ENCODE results near the gene RASGEF1B. TPM values are rescaled to one million over a fixed set of nuclear protein-coding genes. Genes with fewer than 3 reads are reported as not detected.

Gene RASGEF1B
- total and polyA plus RNA-seq, 2 donors (not counting 3 experiments of a cell fraction or from before 2014, with no cell fraction given) = not detected

DNA sequence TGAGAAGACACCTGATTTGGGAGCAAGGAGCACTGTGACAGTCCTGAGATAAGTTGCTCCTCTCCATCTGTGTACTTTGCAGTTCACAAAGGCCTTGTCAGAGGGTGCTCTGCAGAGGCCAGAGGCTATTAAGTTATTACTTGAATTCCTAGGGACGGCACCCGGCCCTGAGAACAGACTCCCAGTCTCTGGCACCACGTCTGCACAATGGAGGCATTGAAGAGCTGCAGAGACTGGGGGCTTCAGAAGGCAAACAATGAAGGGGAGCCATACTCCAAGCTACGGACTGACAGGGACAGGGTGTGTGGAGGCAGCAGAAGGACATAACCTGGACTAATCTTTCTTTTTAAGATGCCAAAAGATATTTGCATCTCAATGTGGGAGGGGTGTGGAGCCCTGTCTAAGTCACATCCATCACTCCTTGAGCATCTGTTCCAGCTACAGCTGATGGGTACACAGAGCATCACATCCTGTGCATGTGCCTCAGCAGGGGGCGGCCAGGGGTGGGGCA, 11.5 kb downstream of the RASGEF1B start:
- intact Hi-C loops (cut with micrococcal nuclease) (no loop called here), dilution Hi-C loops (cut with MboI; ENCODE audit: extremely low pct_ligation_motif_present, low sequenced_read_pairs) (no loop called here)
- ChIA-PET CTCF (no interaction called here), POLR2A (no interaction called here)
- Histone ChIP-seq H3K4me2 (ENCODE audit: insufficient read depth, low read length) (no peak overlapping the region), H3K27ac (ENCODE audit: insufficient read depth, low read depth, low read length) (no peak overlapping the region), H3K9ac (replicated peaks; ENCODE audit: extremely low read depth, insufficient read depth, low read length) (no peak overlapping the region), H4K20me1 (replicated peaks; ENCODE audit: control insufficient read depth, extremely low read depth, insufficient read depth, low read length) (no peaks in the 10 kb centered on the region), H3K9me1 (replicated peaks; ENCODE audit: control insufficient read depth, extremely low read depth, insufficient read depth, low read length) (no peaks in the 10 kb centered on the region), H3K9me3 (replicated peaks; ENCODE audit: control insufficient read depth, insufficient read depth, low read length) (no peaks in the 10 kb centered on the region), H3K36me3 (ENCODE audit: control insufficient read depth in 2 of 2, extremely low read depth in 1 of 2, insufficient read depth in 2 of 2, low read length in 2 of 2) (no peaks in the 10 kb centered on the region), H3K4me1 (ENCODE audit: control insufficient read depth, extremely low read depth, insufficient read depth, low read length) (no peaks in the 10 kb centered on the region), H2AFZ (ENCODE audit: low read depth, low read length) (no peak overlapping the region), H3K79me2 (ENCODE audit: control insufficient read depth, insufficient read depth, low read length) (no peaks in the 10 kb centered on the region), H3K4me3 (replicated peaks in 1 of 3; ENCODE audit: insufficient read depth in 1 of 3, low read depth in 1 of 3, low read length in 3 of 3) (no peak overlapping the region), H3K27me3 (ENCODE audit: control insufficient read depth in 2 of 2, insufficient read depth in 2 of 2, low read length in 2 of 2) (no peaks in the 10 kb centered on the region)
- DNase-seq (ENCODE audit: low read depth, low spot score) = no peak
- no TSS peak for BruUV-seq (replicated peaks)
- FAIRE-seq = no peak
- TF ChIP-seq JUN (IDR thresholded peaks at IDR 0.05; ENCODE audit: borderline replicate concordance, insufficient read depth, insufficient read length, low read depth) = no peak
- TF ChIP-seq, protein P1, sequence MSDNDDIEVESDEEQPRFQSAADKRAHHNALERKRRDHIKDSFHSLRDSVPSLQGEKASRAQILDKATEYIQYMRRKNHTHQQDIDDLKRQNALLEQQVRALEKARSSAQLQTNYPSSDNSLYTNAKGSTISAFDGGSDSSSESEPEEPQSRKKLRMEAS (IDR thresholded peaks at IDR 0.05; ENCODE audit: insufficient read depth, insufficient read length) = no peak
- TF ChIP-seq, protein P2, sequence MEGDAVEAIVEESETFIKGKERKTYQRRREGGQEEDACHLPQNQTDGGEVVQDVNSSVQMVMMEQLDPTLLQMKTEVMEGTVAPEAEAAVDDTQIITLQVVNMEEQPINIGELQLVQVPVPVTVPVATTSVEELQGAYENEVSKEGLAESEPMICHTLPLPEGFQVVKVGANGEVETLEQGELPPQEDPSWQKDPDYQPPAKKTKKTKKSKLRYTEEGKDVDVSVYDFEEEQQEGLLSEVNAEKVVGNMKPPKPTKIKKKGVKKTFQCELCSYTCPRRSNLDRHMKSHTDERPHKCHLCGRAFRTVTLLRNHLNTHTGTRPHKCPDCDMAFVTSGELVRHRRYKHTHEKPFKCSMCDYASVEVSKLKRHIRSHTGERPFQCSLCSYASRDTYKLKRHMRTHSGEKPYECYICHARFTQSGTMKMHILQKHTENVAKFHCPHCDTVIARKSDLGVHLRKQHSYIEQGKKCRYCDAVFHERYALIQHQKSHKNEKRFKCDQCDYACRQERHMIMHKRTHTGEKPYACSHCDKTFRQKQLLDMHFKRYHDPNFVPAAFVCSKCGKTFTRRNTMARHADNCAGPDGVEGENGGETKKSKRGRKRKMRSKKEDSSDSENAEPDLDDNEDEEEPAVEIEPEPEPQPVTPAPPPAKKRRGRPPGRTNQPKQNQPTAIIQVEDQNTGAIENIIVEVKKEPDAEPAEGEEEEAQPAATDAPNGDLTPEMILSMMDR (IDR thresholded peaks at IDR 0.05; ENCODE audit: extremely low read depth in 1 of 2, insufficient read depth in 1 of 2, low read depth in 1 of 2, low read length in 2 of 2) = no peak
- TF ChIP-seq EZH2 (IDR thresholded peaks at IDR 0.05; ENCODE audit: borderline replicate concordance, low read depth, low read length, severe bottlenecking) = no peak
- no peak for TF ChIP-seq GATA2 (IDR thresholded peaks at IDR 0.05; ENCODE audit: insufficient read depth, insufficient read length, low read depth, low read length)
- no peak for TF ChIP-seq POLR2AphosphoS5 (IDR thresholded peaks at IDR 0.05; ENCODE audit: insufficient read depth, low read depth, low read length)
- no peak for TF ChIP-seq MYC (IDR thresholded peaks at IDR 0.05; ENCODE audit: low read depth, low read length)
- no peak for TF ChIP-seq POLR2A (IDR thresholded peaks at IDR 0.05; ENCODE audit: low read depth, low read length)
- TF ChIP-seq FOS (IDR thresholded peaks at IDR 0.05; ENCODE audit: borderline replicate concordance, insufficient read depth, low read length) = no peak

All from endothelial cell of umbilical vein (primary cell).